K562 (cell line): Measurements from ENCODE around the gene LAMA3. TPM values are rescaled to one million over a fixed set of nuclear protein-coding genes. Genes with fewer than 3 reads are reported as not detected.

ENCODE experiments used
- ATAC-seq: fragments of 200-7000 bp; cut with Tn5 transposase; 3 replicates; pipeline ENCODE4 v1.9.1; 2020; ENCODE audit warnings: moderate library complexity
- BruUV-seq: library from RNA; stranded (reverse); fragments of 400-500 nt; replicated peaks from 2 replicates; lab custom pipeline; 2021; lab: Mats Ljungman, UMichigan
- CTCF ChIA-PET: fragments of 300-600 bp; formaldehyde crosslinking; extraction: SDS; loops from one replicate; lab custom pipeline; 2021; ENCODE audit warnings: low intra/inter-chr PET ratio; lab: Yijun Ruan, JAX
- POLR2A ChIA-PET: fragments of 300-600, 350-650 bp; sonication (Branson Sonifier 250); formaldehyde crosslinking; extraction: SDS; loops from one replicate; lab custom pipeline; 2021; ENCODE audit warnings: antibody characterized with exemption, inconsistent platforms; lab: Yijun Ruan, JAX
- DNase-seq, 4 experiments: peaks; one replicate each; pipeline versions ENCODE4 v3.0.0 to v3.0.0-alpha.2; 2011 to 2018; ENCODE audit warnings: low spot score in 3 of 4, mixed read lengths in 3 of 4; ENCODE audit errors: extremely low read depth in 1 of 4
- FAIRE-seq: peaks from 2 replicates; lab custom pipeline; 2011; peaks lifted over from hg19 to GRCh38; lab: Jason Lieb, UNC
- H2AFZ ChIP-seq: 2 replicates; pipeline ENCODE4 v1.6.0; 2011; ENCODE audit warnings: low read depth, low read length, control low read depth, inconsistent platforms
- H3K27ac ChIP-seq: fragments of 200-600 bp; 3 replicates; pipeline ENCODE4 v1.8.0; 2011; ENCODE audit warnings: low read depth, mild to moderate bottlenecking, control low read depth, inconsistent platforms, low read length, moderate library complexity, mixed read lengths; ENCODE audit errors: extremely low read depth
- H3K27me3 ChIP-seq, 2 experiments: fragments of 300-600 bp in 1 of 2; 2 replicates in 1 of 2; 3 replicates in 1 of 2; pipeline versions ENCODE4 v1.6.0 to v1.8.0; 2011; ENCODE audit warnings: inconsistent platforms in 2 of 2, low read length in 2 of 2, mild to moderate bottlenecking in 1 of 2, mixed read lengths in 1 of 2, moderate library complexity in 1 of 2; ENCODE audit not compliant: control insufficient read depth in 2 of 2, insufficient read depth in 2 of 2
- H3K36me3 ChIP-seq: fragments of 300-600 bp; 3 replicates; pipeline ENCODE4 v1.8.0; 2011; ENCODE audit warnings: mild to moderate bottlenecking, low read length, inconsistent platforms; ENCODE audit not compliant: control insufficient read depth, insufficient read depth
- H3K4me1 ChIP-seq, 2 experiments: fragments of 200-600 bp in 1 of 2; replicated peaks in 1 of 2; 2 replicates in 1 of 2; 3 replicates in 1 of 2; pipeline versions ENCODE4 v1.5.1 to v1.8.0; 2011; ENCODE audit warnings: inconsistent platforms in 2 of 2, low read length in 2 of 2, mild to moderate bottlenecking in 1 of 2, mixed read lengths in 1 of 2, moderate library complexity in 1 of 2; ENCODE audit not compliant: control insufficient read depth in 2 of 2, insufficient read depth in 2 of 2
- H3K4me2 ChIP-seq: 2 replicates; pipeline ENCODE4 v1.6.1; 2011; ENCODE audit warnings: low read length, control low read depth, inconsistent platforms, mixed read lengths; ENCODE audit not compliant: insufficient read depth
- H3K4me3 ChIP-seq: fragments of 200-600 bp; sonication (generic), shearing (Covaris generic); 2 replicates; pipeline ENCODE4 v1.5.1; 2016; ENCODE audit warnings: control low read depth, inconsistent platforms
- H3K79me2 ChIP-seq: fragments of 200-600 bp; 3 replicates; pipeline ENCODE4 v1.8.0; 2011; ENCODE audit warnings: low read length, inconsistent platforms; ENCODE audit not compliant: control insufficient read depth, insufficient read depth
- H3K9ac ChIP-seq, 2 experiments: 2 replicates each; pipeline versions ENCODE4 v1.6.0 to v1.6.1; 2011; ENCODE audit warnings: low read depth in 2 of 2, low read length in 2 of 2, control low read depth in 1 of 2, inconsistent platforms in 1 of 2, mild to moderate bottlenecking in 1 of 2, mixed read lengths in 1 of 2; ENCODE audit not compliant: insufficient read depth in 1 of 2
- H3K9me1 ChIP-seq: one replicate; pipeline ENCODE4 v1.6.0; 2011; ENCODE audit warnings: inconsistent platforms, mild to moderate bottlenecking, low read length, moderate library complexity; ENCODE audit not compliant: control insufficient read depth, insufficient read depth
- H3K9me3 ChIP-seq: replicated peaks from 2 replicates; pipeline ENCODE4 v1.5.1; 2011; ENCODE audit warnings: low read depth, low read length, inconsistent platforms; ENCODE audit not compliant: control insufficient read depth, insufficient read depth
- H4K20me1 ChIP-seq: replicated peaks from 2 replicates; pipeline ENCODE4 v1.6.1; 2011; ENCODE audit warnings: low read length, inconsistent platforms, mixed read lengths; ENCODE audit not compliant: control insufficient read depth, insufficient read depth
- CBX8 ChIP-seq: fragments of 200-600 bp; sonication (generic); IDR thresholded peaks from 2 replicates; pipeline ENCODE4 v1.6.1; 2012; ENCODE audit warnings: borderline replicate concordance, mixed run types, low read depth, mild to moderate bottlenecking, moderate library complexity, mixed read lengths, low read length, control low read depth, inconsistent platforms; ENCODE audit not compliant: poor library complexity, severe bottlenecking; ENCODE audit errors: extremely low read depth
- ELF2 ChIP-seq: fragments of 250-450 bp; sonication (Bioruptor Pico); IDR thresholded peaks from 2 replicates; pipeline ENCODE4 v1.5.0; 2021; ENCODE audit warnings: mild to moderate bottlenecking
- HNRNPL ChIP-seq: fragments of 200-400 bp; formaldehyde crosslinking; IDR thresholded peaks from 2 replicates; pipeline ENCODE4 v1.6.1; 2017; ENCODE audit warnings: low read depth, mild to moderate bottlenecking, low read length
- PRDM10 ChIP-seq: fragments of 450-650 bp; IDR thresholded peaks from 2 replicates; pipeline ENCODE4 v1.6.1; 2018; ENCODE audit not compliant: partially characterized antibody
- WGBS: fragments of 100-300 bp; shearing (Covaris generic); methylation state at CpG from one replicate; pipeline ENCODE4 v1.1.6; 2016; ENCODE audit warnings: low coverage, mixed read lengths; ENCODE audit not compliant: insufficient coverage; ENCODE audit errors: missing lambda C conversion rate; 5-methylcytosine and 5-hydroxymethylcytosine counted together
- in situ Hi-C: fragments of 300-500 bp; cut with MboI; formaldehyde crosslinking; loops from 4 replicates; pipeline ENCODE4 v1.15.0; 2018; ENCODE audit warnings: inconsistent platforms, mixed read lengths
- intact Hi-C: fragments of 100-400 bp; cut with micrococcal nuclease; formaldehyde crosslinking; loops from 2 replicates; pipeline ENCODE4 v1.14.2; 2022
- polyA plus RNA-seq, 8 experiments: library from polyadenylated mRNA; depleted of rRNA in 4 of 8; stranded (reverse) in 5 of 8; unstranded in 3 of 8; fragments of >200 nt; fragmentation: Nextera tagmentation in 2 of 8; fragmentation: Illumina TruSeq in 1 of 8; extraction: Ambion mirVana in 2 of 8; extraction: Trizol in 1 of 8; gene quantifications; 2 replicates each; pipeline versions ENCODE4 v1.2.1 to v1.2.3, GENCODE V29; 2011 to 2014; ENCODE audit warnings: inconsistent platforms in 1 of 8, missing spikeins in 1 of 8
- total RNA-seq, 7 experiments: library from RNA; depleted of rRNA in 6 of 7; stranded (reverse); fragments of >200 nt in 6 of 7; fragmentation: Illumina TruSeq in 2 of 7; extraction: Trizol in 2 of 7; gene quantifications; 2 replicates each; pipeline versions ENCODE4 v1.2.1 to v1.2.3, GENCODE V29; 2011 to 2021; ENCODE audit warnings: low replicate concordance in 1 of 7

The LAMA3 gene
- total and polyA plus RNA-seq, 9 of the 15 experiments (the other 6 are each of a cell fraction or from before 2014, with no cell fraction given): 0.07 TPM; not detected in 8

GRCh38 chr18:23809415-23809814 lies 120.2 kb downstream of the LAMA3 start:
- intact Hi-C loops (no loop called here), in situ Hi-C loops (no loop called here)
- H2AFZ ChIP-seq: no peak overlapping the region
- H3K27ac ChIP-seq: no peak overlapping the region
- no peak overlapping the region for H3K4me3 ChIP-seq
- no peaks in the 10 kb centered on the region for H3K4me1 ChIP-seq
- no peaks in the 10 kb centered on the region for H3K9me1 ChIP-seq
- ChIA-PET CTCF (no interaction called here), POLR2A (interaction anchor here (0.6 kb wide), 1 partner anchor 85 kb away, joined by 3 read pairs; no protein-coding TSS in a partner anchor)
- FAIRE-seq (no peak), DNase-seq (no peak), ATAC-seq (no peak)
- TF ChIP-seq CBX8 (no peak), ELF2 (CRISPR knock-in tag) (no peak), PRDM10 (no peak), HNRNPL (no peak)
- H3K27me3 ChIP-seq: peaks cover 0 to 8% of the 10 kb centered on the region in 2 experiments; a peak in 1 of 5 replicates
- H3K9me3 ChIP-seq: no peaks in the 10 kb centered on the region
- no TSS peak for BruUV-seq
- H3K4me2 ChIP-seq: no peak overlapping the region
- no peaks in the 10 kb centered on the region for H3K36me3 ChIP-seq
- no peak overlapping the region for H3K9ac ChIP-seq
- no peaks in the 10 kb centered on the region for H3K79me2 ChIP-seq
- no peaks in the 10 kb centered on the region for H4K20me1 ChIP-seq
- WGBS: 0% methylated on average over 3 of the region's 3 CpGs
